GM12892 (cell line): ENCODE data around the gene RIN3.

Experiments
- DNase-seq: peaks from one replicate; pipeline ENCODE4 v3.0.0; 2011; ENCODE audit not compliant: insufficient read length
- FAIRE-seq: peaks from 2 replicates; lab custom pipeline; 2011; peaks lifted over from hg19 to GRCh38; lab: Jason Lieb, UNC
- POLR2A ChIP-seq: IDR thresholded peaks from 2 replicates; pipeline ENCODE4 v1.6.1; 2011; ENCODE audit warnings: low read depth, low read length, control low read depth
- POLR2AphosphoS5 ChIP-seq: IDR thresholded peaks from 2 replicates; pipeline ENCODE4 v1.6.1; 2011; ENCODE audit warnings: low read depth, low read length, control low read depth
- TAF1 ChIP-seq: IDR thresholded peaks from 2 replicates; pipeline ENCODE4 v1.6.1; 2011; ENCODE audit warnings: low read depth, mild to moderate bottlenecking, control low read depth, low read length, borderline replicate concordance

Gene RIN3

DNA sequence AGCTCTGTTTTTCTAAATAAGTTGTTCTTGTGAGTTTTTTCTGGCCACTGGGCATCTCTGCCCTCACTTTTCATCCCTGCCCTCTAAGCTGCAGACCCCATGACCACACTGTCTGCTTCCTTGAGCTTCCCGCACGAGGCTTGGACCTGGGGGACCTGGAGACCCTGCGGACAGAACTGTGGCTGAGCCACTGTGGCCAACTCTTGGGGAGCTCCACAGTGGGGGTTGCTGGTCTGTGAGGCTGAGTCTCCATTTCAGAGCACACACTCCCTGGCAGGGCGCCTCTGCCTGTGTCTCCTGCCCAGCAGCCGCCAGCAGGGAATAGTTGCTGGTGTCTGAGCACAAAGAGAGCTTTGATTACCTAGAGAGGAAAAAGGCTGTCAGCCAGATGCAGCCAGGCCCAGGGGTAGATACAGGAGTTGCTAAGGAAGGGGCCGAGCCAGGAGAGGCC lies 13.1 kb upstream of the RIN3 start:
- FAIRE-seq (no peak), DNase-seq (no peak)
- TF ChIP-seq POLR2AphosphoS5 (no peak), TAF1 (no peak), POLR2A (no peak)

DNA sequence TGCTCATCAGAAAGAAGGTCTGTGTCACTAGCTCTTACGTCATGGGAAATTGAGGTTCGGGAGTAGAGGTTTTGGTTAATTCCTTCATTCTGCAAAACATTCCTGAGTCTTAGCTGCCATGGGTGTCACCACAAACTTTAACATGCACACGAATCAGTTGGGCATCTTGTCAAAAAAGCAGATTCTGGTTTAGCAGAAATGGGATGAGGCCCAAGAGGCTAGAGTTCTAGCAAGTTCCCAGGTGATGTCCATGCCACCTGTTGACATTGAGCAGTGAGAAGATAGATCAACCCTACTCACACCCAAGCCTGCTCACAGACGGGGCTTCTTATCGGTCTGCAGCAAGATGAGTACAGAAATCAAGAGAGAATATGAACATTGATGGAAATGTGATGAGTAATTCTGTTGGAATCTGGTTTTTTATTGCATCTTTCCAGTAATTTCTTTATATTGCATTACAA lies 11.7 kb upstream of the RIN3 start:
- DNase-seq (no peak), FAIRE-seq (no peak)
- TF ChIP-seq POLR2A, result no peak
- TF ChIP-seq POLR2AphosphoS5, result no peak
- TF ChIP-seq TAF1, result no peak

DNA sequence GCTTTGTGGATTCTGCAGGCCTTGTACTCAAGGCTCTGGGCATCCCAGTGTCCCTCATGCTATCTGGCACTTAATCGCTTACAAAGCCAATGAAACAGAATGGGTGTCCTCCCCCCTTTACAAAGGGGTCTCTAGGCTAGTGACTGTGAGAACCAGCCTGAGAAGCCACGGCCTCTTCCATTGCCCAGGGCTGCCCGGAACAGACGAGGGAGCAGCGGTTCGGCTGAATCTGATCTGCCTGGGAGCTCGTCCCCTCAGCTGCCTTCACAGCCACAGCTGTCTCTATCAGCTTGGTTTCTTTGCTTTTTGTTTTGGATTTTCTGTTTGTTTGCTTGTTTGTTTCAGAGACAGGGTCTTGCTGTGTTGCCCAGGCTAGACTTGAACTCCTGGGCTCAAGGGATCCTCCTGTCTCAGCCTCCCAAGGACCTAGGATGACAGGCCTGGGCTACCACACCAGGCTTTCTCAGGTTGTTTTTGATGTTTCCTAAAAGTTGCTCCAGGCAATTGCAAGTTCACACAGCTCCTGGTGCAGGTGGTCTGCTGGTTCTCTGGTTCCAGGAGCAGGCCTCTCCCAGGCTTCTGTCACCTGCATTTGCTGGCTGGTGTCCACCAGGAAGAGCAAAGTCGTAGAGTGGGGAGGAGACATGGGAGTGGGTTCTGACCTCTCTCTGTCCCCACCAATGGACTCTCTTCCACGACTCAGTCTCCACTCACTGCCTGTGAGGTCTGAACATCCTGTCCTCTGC lies 10.9 kb upstream of the RIN3 start:
- DNase-seq (no peak), FAIRE-seq (no peak)
- TF ChIP-seq TAF1 (no peak), POLR2AphosphoS5 (no peak), POLR2A (no peak)

DNA sequence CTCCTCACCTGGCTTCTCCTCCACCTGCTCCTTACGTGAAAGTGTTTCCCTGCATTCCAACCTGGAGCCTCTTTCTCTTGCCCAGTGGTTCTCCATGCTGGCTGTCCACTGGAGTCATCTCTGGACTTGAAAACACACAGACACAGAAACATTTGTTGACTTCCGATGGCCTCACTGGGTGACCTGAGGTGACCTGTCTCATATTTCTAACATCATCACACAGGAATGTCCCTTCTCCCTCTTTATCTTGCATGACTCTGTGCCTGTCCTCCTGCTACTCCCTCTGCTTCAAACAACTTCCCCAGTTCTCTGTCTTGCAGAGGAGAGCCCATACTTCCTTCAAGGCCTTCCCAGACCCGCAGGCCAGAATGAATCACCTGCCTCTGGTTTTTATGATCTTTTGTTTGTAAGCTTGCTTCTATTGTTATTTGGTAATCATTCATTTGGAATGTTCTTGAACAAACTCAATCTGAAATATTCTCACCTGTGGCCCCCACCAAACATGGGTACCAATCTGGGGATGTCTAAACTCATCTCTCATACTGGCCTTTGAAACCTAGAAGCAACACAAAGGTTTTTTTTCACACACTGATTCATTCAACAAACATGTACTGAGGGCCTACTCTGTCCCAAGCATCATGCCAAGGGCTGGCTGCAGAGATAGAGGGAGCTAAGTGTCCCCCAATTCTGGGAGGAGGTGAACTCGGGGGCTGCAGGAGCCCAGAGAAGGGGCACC lies 9.7 kb upstream of the RIN3 start:
- FAIRE-seq, result no peak
- no peak for TF ChIP-seq POLR2AphosphoS5
- TF ChIP-seq POLR2A, result no peak
- DNase-seq, result no peak

DNA sequence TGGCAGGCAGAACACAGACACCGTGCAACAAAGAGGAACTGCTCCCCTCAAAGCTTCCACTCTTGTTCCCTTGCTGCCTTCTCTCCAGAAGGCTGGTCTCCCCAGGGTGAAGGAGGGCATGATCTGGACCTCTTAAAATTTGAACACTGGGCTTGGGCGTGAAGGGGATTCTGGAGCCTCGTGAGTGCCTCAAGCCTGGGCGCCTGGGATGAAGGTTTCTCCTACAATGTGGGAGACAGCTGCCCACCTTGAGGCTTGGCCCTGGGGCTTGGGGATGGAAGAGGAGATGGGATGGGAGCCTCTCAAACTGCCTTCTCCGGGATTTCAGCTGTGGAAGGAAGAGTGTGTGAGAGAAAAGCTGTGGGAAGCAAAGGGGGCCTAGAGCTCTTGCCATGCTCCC lies 7.8 kb upstream of the RIN3 start:
- DNase-seq (no peak), FAIRE-seq (no peak)
- TF ChIP-seq POLR2A, result no peak
- TF ChIP-seq POLR2AphosphoS5, result no peak
- no peak for TF ChIP-seq TAF1

DNA sequence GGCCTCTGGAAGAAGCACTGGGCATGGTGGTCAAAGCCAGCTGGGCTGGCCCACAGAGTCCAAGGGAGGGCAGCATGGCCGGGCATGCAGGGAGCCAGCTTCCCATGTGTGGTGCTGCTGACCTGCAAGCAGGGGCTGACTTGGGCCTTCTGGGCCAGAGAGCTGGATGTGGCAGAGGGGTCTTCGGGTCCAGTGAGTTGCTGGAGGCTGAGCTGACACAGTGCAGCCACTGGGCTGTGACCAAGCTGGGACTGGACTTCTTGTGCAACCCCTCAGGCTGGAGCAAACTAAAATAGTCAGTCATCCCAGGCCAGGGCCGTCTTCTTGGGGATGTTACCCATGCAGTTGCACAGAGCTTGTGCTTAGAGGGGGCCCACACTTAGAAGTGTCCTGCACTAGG lies 7.3 kb upstream of the RIN3 start:
- DNase-seq (no peak), FAIRE-seq (no peak)
- TF ChIP-seq POLR2AphosphoS5 (no peak), TAF1 (no peak), POLR2A (no peak)

DNA sequence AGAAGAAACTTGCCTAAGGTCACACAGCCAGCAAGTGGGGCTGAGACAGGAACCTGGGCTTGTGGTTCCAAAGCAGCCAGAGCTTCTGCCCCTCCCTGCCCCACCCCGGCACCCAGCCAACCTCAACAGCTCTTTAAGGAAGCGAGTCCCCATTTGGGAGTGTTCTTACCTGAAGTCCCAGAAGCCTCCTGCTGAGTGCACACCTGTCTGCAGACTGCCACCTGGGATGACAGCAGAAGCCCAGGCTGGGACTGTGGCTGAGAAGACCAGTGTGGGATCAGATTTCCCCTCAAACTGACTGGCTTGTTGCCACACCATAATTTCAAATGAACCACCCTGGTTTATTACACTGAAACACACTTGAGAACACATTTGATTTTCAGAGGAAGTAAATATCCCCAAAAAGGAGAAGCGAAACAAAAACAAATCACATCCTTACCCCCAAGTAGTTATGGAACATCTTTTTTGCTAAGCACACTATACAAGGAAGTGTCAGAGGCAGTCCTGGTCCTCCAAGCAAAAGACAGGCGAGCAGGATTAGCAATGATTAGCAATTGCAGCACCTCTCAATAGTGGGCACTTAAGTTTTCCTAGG lies 6.3 kb upstream of the RIN3 start:
- peak; percentile 86 for FAIRE-seq
- no peak for TF ChIP-seq POLR2AphosphoS5
- TF ChIP-seq POLR2A, result no peak
- TF ChIP-seq TAF1, result no peak
- peak; percentile 31 for DNase-seq

DNA sequence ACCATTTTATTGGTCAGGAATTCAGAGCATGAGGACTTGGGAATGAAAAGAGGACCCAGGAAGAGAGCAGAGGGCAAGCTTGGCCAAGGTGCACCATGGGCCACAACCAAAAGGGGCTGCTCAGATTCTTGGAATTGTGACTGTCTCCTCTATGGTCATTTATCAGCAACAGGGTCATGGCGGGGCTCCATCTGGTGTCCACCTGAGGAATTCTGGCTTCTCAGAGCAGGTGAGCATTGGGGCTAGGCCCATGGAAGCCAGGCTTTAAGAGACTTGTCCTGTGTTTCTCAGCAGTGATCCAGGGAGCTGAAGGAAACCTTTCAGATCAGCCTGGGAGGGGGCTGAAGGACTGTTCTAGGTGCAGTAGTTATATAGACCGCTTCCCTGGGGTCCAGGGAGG lies 2.6 kb upstream of the RIN3 start:
- FAIRE-seq, result no peak
- DNase-seq, result no peak
- TF ChIP-seq POLR2A (no peak), POLR2AphosphoS5 (no peak), TAF1 (no peak)

DNA sequence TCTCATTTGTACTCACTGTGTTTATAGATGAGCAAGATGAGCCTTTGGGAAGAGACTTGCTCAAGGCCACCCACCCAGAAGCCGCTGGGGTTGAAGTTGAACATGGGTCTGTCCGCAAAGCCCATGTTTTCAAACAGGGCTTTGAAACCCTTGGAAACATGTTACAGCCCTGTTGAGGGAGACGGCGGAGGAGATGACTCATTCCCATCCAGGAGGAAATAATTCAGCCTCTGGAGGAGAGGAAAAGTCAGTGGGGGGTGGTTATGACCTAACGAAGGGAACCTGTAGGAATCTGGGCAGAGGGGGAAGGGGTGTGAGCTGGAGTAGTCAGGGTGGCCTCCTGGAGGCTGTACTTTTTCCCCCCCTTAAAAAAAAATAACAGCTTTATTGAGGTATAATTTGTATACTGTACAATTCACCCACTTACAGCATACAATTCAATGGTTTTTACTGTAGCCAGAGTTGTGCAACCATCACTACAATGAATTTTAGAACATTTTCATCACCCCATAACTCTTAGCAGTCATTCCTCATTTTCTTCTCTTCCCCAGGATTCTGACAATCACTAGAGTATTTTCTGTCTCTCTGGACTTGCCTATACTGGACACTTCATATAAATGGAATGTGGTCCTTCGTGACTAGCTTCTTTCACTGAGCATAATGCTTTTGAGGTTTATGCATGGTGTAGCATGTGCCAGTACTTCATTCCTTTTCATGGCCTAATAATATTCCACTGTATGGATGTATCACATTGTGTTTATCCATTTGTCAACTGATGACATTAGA lies 1.9 kb upstream of the RIN3 start:
- DNase-seq, result no peak
- FAIRE-seq, result no peak
- TF ChIP-seq POLR2AphosphoS5 (no peak), POLR2A (no peak), TAF1 (no peak)

DNA sequence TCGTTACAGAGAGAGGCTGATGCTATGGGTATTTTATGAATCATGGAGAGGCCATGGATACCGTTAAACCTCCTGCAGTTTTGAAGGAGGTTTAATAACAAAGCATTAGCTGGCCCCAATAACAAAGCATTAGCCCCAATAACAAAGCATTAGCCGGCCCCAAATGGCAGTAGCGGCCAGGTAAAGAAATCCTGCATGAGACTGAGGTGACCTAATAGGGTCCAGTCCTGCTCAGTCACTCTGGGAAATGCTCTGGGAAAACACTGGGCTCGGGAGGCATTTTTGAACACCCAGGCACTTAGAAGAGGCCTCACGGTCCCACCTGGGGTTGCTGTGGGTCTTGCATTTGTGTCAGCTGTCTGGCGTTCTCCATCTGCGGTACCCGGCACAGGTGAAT lies 776 bp upstream of the RIN3 start:
- DNase-seq (no peak), FAIRE-seq (no peak)
- no peak for TF ChIP-seq POLR2AphosphoS5
- TF ChIP-seq TAF1, result no peak
- TF ChIP-seq POLR2A, result no peak

DNA sequence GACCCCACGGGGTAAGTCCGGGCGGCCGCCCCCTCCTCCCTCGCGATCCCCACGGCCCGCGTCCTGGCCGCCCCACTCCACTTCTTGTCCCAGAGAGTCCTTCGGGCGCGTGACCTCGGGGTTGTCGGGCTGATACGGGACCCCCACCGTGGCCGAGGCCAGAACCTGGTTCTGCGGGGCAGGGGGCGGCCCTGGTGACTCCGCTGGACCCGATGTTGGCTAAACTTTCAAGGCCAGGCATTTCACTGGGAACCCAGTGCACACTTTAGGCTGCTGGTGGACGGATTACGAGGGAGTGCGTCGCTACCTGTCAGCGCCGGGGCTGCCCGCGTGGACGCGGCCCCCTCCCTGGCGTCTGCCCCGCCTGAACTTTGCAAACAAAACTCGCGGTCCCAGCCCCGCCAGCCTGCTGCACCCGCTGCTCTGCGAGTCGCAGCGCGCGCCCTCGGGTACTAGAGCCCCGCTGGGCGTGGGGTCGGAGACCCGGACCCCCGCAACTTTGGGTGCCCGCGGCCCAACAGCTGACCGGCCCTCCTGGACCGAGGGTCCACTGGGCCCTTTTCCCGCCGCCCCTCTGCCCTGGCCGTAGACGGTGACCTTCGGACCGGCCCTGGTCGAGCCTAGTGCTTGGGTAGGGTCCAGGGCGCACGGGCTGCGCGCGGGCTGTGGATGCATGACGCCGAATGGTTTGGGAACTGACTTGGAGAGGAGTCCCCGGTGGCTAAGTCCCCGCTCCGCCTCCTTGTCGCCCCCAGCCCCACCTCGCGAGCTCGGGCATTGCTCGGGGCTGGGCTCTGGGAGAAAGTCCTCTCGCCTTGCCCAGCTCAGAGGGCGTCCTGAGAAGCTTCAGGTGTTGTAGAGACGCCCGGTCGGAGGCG lies 624 bp downstream of the RIN3 start:
- DNase-seq (peak; percentile 40), FAIRE-seq (peak; percentile 56)
- TF ChIP-seq POLR2A (no peak), TAF1 (no peak), POLR2AphosphoS5 (no peak)
